GM19099 (cell line): ENCODE results near the gene TJP2.

Source experiments
- POLR2A ChIP-seq: IDR thresholded peaks from 3 replicates; pipeline ENCODE4 v1.6.1; 2011; ENCODE audit warnings: low read depth; ENCODE audit not compliant: insufficient read length; ENCODE audit errors: extremely low read depth

TJP2 gene

GRCh38 chr9:69279084-69279731, 105.1 kb downstream of the TJP2 start:
- no peak for TF ChIP-seq POLR2A

DNA sequence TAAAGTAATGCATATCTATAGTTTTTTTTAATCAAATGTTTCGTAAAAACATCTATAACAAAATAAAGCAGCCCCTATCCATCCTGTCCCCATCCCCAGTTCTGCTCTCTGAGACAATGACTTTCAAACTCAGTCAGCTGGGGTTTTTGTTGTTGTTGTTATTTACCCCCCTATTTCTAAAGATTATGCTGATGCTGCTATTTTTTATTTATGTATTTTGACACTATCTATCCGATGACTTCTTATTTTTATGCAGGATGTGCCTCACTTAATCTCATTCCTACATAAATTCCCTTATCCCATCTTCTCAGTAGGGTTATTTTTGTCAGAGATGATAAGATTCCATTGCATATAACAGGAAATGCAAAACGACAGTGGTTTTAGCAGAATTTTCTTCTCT, 105.7 kb downstream of the TJP2 start:
- TF ChIP-seq POLR2A, result no peak

- no peak for TF ChIP-seq POLR2A
Observed at GRCh38 chr9:69283003-69283402, 108.9 kb downstream of the TJP2 start.

GRCh38 chr9:69292078-69292477, 118.0 kb downstream of the TJP2 start:
- no peak for TF ChIP-seq POLR2A

- no peak for TF ChIP-seq POLR2A
Observed at GRCh38 chr9:69293156-69293555, 119.1 kb downstream of the TJP2 start.

DNA sequence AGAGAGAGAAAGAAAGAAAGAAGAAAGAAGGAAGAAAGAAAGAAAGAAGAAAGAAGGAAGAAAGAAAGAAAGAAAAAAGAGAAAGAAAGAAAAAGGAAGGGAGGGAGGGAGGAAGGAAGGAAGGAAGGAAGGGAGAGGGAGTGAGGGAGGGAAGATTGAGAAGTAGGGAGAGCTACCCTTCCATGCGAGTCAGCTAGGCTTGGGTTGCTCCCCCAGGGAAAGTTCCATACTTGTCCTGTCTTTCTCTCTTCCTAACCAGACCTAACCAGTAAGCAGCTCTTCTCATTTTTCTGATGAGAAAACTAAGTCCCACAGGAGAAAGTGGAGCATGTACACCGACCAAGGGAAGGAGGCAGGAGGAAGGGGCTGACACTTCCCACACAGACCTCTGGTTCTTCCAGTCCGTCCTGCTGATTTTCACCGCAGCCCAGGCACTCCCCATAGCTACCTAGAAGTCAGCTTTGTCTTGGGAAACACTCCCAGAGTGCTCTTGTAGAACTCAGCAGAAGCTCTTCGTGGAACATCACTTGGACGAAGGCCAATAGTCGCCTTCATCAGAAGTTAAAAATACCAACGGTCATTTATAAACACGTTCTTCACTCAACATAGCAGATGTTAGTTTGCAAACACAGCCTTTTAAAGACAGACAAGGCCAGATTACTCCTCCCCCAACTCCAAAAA, 121.9 kb downstream of the TJP2 start:
- no peak for TF ChIP-seq POLR2A

DNA sequence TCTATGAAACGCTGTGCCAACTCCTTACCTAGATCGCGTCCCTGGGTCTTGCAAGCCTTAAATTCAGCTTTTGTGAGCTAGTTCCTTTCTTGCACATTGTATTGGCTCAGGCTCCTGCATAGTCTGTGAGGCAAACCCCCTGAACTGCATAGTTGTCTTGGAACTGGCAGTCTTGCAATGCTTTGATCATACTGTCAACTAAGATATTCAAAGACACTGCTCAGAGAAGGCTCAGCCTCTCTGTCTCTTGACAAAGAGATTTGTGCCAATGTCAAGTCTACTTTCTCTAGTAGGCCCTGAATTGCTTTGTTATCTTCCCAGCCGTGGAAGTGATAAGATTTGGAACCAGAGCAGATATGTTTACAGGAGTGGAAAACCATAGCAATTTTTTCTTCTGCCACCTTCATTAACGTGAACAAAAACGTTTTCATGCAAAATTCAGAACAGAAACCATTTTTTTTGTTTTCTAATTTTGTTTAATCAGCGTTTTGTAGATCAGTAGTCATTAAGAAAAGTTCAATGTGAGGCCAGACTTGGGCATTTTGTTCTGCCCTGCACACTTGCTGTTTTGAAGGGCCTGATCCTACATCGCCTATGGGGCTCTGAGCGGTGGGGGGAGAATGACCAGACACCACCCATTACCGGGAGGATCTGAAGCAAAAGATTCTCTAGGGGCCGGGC, 123.4 kb downstream of the TJP2 start:
- no peak for TF ChIP-seq POLR2A

DNA sequence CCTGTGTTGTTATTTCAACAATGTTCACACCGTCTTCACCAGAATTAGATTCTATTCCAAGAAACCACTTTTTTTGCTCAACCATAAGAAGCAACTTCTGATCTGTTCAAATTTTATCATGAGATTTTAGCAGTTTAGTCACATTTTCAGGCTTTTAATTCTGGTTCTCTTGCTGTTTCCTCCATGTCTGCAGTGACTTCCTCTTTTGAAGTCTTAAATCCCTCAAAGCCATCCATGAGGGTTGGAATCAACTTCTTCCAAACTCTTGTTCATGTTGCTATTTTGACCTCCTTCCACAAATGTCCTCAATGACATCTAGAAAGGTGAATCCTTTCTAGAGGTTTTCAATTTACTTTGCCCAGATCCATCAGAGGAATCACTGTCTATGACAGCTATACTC, 125.2 kb downstream of the TJP2 start:
- TF ChIP-seq POLR2A, result no peak

GRCh38 chr9:69299826-69300225, 125.7 kb downstream of the TJP2 start:
- TF ChIP-seq POLR2A, result no peak

DNA sequence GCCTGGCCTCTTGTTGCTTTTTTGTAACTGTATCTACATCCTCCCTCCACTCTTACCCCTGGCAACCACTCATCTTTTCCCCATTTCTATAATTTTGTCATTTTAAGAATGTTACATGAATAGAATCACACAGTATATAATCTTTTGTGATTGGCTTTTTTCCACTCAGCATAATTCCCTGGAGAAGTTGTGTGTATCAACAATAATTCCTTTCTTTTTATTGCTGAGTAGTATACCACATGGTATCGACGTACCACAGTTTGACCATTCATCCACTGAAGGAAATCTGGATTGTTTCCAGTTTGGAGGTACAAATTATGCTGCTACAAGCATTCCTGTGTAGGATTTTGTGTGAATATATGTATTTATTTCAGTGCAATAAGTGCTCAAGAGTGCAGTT, 129.3 kb downstream of the TJP2 start:
- TF ChIP-seq POLR2A, result no peak

GRCh38 chr9:69307446-69308205, 133.5 kb downstream of the TJP2 start:
- no peak for TF ChIP-seq POLR2A

GRCh38 chr9:69308206-69308931, 134.3 kb downstream of the TJP2 start:
- TF ChIP-seq POLR2A, result no peak

DNA sequence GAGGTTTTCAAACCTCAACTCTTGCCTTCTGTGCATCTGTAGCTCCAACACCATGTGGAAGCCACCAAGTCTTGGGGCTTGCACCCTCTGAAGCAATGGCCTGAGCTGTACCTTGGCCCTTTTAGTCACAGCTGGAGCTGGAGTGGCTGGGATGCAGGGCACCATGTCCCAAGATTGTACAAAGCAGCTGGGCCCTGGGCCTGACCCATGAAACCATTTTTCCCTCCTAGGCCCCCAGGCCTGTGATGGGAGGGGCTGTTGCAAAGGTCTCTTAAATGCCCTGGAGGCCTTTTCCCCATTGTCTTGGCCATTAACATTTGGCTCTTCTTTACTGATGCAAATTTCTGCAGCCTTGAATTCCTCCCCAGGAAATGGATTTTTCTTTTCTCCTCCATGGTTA, 139.1 kb downstream of the TJP2 start:
- no peak for TF ChIP-seq POLR2A

DNA sequence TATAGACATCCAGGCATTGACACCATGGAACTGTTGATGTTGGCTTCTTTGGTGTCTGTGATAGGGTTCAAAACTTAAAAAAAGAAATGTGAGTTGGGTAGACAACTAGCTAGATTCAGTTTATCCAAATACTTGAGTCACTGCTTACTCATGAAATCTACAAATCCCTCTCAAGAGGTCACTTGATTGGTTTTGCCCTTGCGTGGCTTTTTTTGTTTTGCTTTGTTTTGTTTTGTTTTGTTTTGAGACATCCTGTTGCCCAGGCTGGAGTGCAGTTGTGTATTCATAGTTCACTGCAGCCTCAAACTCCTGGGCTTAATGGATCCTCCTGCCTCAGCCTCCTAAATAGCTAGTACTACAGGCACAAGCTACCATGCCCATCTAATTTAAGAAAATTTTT, 140.5 kb downstream of the TJP2 start:
- no peak for TF ChIP-seq POLR2A

DNA sequence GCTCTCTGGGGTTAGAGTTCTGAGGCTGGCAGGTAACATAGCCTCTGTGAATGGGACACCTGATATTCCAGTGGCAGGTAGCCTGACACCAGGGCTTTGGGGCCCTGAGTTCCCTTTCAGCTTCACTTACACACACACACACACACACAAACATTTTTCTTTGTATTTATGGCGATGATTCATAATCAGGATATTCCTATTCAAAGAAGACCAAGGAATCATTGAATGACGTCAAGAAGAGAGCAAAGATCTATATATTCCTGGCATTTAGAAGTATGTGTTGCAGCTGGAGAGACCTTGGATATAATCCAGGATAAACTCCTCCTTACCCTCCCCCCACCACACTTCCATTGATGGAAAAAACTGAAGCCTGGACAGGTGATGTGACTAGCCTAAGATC, 143.0 kb downstream of the TJP2 start:
- TF ChIP-seq POLR2A, result no peak

DNA sequence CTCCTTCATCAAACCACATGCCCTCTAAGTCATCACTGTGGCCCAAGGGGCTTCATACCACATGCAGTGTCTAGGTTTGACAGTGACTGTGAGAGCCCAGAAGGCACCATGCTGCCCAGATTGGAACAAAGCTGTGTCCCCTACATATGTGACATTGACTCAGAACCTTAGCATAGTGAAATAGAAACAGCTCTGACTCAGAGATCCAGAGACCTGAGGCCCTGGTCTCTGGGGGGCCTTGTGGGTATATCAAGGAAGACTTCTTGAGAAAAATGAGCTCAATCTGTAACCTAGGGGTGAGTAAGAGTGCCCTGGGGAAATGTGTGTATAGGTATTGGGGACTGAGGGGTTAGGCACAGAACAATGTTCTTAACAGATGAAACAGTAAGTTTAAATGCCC, 143.8 kb downstream of the TJP2 start:
- TF ChIP-seq POLR2A, result no peak
